K562 (cell line): ENCODE measurements around the gene NXF1. TPM values are rescaled to one million over a fixed set of nuclear protein-coding genes. Genes with fewer than 3 reads are reported as not detected.

Experiments
- CBX1 ChIP-seq: sonication (generic); IDR thresholded peaks from 2 replicates; pipeline ENCODE4 v1.6.1; 2016; ENCODE audit warnings: antibody characterized with exemption, low read depth, mild to moderate bottlenecking
- CHCHD3 ChIP-seq: fragments of 250-450 bp; sonication (Bioruptor Pico); IDR thresholded peaks from 2 replicates; pipeline ENCODE4 v2.1.2; 2022; ENCODE audit warnings: mild to moderate bottlenecking
- ERF ChIP-seq: fragments of 450-650 bp; formaldehyde crosslinking; IDR thresholded peaks from 2 replicates; pipeline ENCODE4 v1.4.0; 2020; ENCODE audit warnings: mild to moderate bottlenecking, mixed read lengths
- EWSR1 ChIP-seq: fragments of 450-650 bp; IDR thresholded peaks from 2 replicates; pipeline ENCODE4 v1.6.1; 2018; ENCODE audit warnings: borderline replicate concordance, mild to moderate bottlenecking, low read depth, moderate library complexity; ENCODE audit not compliant: partially characterized antibody
- EZH2 ChIP-seq: IDR thresholded peaks from 2 replicates; pipeline ENCODE4 v1.6.1; 2012; ENCODE audit warnings: low read depth, mild to moderate bottlenecking, inconsistent platforms, low read length, borderline replicate concordance
- FOXM1 ChIP-seq, 2 experiments: fragments of 450-650 bp in 1 of 2; sonication (generic) in 1 of 2; formaldehyde crosslinking in 1 of 2; IDR thresholded peaks; 2 replicates each; pipeline versions ENCODE4 v1.6.1 to v1.9.0; 2017 to 2022; ENCODE audit warnings: low read depth in 2 of 2, mild to moderate bottlenecking in 2 of 2, missing genetic modification reagents in 1 of 2, moderate library complexity in 1 of 2
- HNRNPUL1 ChIP-seq: fragments of 200-400 bp; formaldehyde crosslinking; IDR thresholded peaks from 2 replicates; pipeline ENCODE4 v1.6.1; 2017; ENCODE audit warnings: low read length
- POLR2B ChIP-seq: fragments of 450-650 bp; IDR thresholded peaks from 2 replicates; pipeline ENCODE4 v1.6.1; 2018; ENCODE audit warnings: low read depth; ENCODE audit not compliant: partially characterized antibody
- RBM39 ChIP-seq: fragments of 200-400 bp; formaldehyde crosslinking; optimal IDR thresholded peaks from 2 replicates; pipeline ENCODE3; 2018; ENCODE audit warnings: low read depth, low read length
- ZEB2 ChIP-seq: fragments of 450-650 bp; IDR thresholded peaks from 2 replicates; pipeline ENCODE4 v1.6.1; 2016
- ZKSCAN3 ChIP-seq: fragments of 250-450 bp; sonication (Bioruptor Pico); IDR thresholded peaks from 2 replicates; pipeline ENCODE4 v1.4.0; 2020
- ZNF133 ChIP-seq: fragments of 250-450 bp; sonication (Bioruptor Pico); IDR thresholded peaks from 2 replicates; pipeline ENCODE4 v1.4.0; 2020; ENCODE audit warnings: mild to moderate bottlenecking
- ZNF707 ChIP-seq: fragments of 250-450 bp; sonication (Bioruptor Pico); conservative IDR thresholded peaks from 2 replicates; pipeline ENCODE4 v1.8.0; 2022; ENCODE audit warnings: inconsistent platforms, mild to moderate bottlenecking, moderate library complexity
- polyA plus RNA-seq, 8 experiments: library from polyadenylated mRNA; depleted of rRNA in 4 of 8; stranded (reverse) in 5 of 8; unstranded in 3 of 8; fragments of >200 nt; fragmentation: Nextera tagmentation in 2 of 8; fragmentation: Illumina TruSeq in 1 of 8; extraction: Ambion mirVana in 2 of 8; extraction: Trizol in 1 of 8; gene quantifications; 2 replicates each; pipeline versions ENCODE4 v1.2.1 to v1.2.3, GENCODE V29; 2011 to 2014; ENCODE audit warnings: inconsistent platforms in 1 of 8, missing spikeins in 1 of 8
- total RNA-seq, 7 experiments: library from RNA; depleted of rRNA in 6 of 7; stranded (reverse); fragments of >200 nt in 6 of 7; fragmentation: Illumina TruSeq in 2 of 7; extraction: Trizol in 2 of 7; gene quantifications; 2 replicates each; pipeline versions ENCODE4 v1.2.1 to v1.2.3, GENCODE V29; 2011 to 2021; ENCODE audit warnings: low replicate concordance in 1 of 7
- TF ChIP-seq, protein P1 (sequence below), 2 experiments: fragments of 150-350 bp in 1 of 2; IDR thresholded peaks; 2 replicates each; pipeline ENCODE4 v1.6.1; 2012 to 2016; ENCODE audit warnings: low read depth in 2 of 2, low read length in 2 of 2, mild to moderate bottlenecking in 1 of 2, moderate library complexity in 1 of 2
- TF ChIP-seq, protein P2 (sequence below): fragments of 250-450 bp; sonication (Bioruptor Pico); IDR thresholded peaks from 2 replicates; pipeline ENCODE4 v1.4.0; 2020
- TF ChIP-seq, protein P3 (sequence below): fragments of 450-650 bp; formaldehyde crosslinking; conservative IDR thresholded peaks from 2 replicates; pipeline ENCODE4 v1.4.0; 2022; ENCODE audit warnings: mild to moderate bottlenecking, missing genetic modification characterization
- TF ChIP-seq, protein P4 (sequence below), 2 experiments: fragments of 450-650 bp in 1 of 2; IDR thresholded peaks; 2 replicates each; pipeline ENCODE4 v1.6.1; 2011 to 2017; ENCODE audit warnings: low read depth in 2 of 2, antibody characterized with exemption in 1 of 2, borderline replicate concordance in 1 of 2, low read length in 1 of 2, mild to moderate bottlenecking in 1 of 2, mixed read lengths in 1 of 2; ENCODE audit not compliant: control insufficient read depth in 1 of 2

NXF1 gene
- total and polyA plus RNA-seq, 9 of the 15 experiments (the other 6 are each of a cell fraction or from before 2014, with no cell fraction given): 18.1 to 98.3 (median 35.8) TPM

DNA sequence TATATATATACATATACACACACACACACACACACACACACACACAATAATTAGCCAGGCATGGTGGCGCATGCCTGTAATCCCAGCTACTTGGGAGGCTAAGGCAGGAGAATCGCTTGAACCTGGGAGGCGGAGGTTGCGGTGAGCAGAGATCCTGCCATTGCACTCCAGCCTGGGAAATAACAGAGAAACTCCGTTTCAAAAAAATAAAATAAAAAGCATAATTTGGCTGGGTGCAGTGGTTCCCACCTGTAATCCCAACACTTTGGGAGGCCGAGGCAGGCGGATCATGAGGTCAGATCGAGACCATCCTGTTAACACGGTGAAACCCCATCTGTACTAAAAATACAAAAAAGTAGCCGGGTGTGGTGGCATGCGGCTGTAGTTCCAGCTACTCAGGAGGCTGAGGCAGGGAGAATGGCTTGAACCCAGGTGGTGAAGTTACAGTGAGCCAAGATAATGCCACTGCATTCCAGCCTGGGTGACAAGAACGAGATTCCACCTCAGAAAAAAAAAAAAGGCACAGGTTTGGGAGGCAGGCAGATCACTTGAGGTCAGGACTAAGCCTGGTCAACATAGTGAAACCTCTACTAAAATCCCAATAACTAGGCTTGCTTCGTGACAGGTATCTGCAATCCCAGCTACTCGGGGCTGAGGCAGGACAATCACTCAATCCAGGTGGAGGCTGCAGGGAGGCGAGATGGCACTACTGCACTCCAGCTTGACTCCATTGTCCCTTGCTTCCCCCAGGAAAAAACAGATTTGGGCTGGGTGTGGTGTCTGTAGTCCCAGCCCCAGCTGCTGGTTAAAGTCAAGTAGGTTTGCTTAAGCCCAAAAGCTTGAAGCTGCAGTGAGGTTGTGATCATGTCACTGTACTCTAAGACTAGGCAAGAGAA, 45.9 kb upstream of the NXF1 start (continued):
- TF ChIP-seq, protein P1, sequence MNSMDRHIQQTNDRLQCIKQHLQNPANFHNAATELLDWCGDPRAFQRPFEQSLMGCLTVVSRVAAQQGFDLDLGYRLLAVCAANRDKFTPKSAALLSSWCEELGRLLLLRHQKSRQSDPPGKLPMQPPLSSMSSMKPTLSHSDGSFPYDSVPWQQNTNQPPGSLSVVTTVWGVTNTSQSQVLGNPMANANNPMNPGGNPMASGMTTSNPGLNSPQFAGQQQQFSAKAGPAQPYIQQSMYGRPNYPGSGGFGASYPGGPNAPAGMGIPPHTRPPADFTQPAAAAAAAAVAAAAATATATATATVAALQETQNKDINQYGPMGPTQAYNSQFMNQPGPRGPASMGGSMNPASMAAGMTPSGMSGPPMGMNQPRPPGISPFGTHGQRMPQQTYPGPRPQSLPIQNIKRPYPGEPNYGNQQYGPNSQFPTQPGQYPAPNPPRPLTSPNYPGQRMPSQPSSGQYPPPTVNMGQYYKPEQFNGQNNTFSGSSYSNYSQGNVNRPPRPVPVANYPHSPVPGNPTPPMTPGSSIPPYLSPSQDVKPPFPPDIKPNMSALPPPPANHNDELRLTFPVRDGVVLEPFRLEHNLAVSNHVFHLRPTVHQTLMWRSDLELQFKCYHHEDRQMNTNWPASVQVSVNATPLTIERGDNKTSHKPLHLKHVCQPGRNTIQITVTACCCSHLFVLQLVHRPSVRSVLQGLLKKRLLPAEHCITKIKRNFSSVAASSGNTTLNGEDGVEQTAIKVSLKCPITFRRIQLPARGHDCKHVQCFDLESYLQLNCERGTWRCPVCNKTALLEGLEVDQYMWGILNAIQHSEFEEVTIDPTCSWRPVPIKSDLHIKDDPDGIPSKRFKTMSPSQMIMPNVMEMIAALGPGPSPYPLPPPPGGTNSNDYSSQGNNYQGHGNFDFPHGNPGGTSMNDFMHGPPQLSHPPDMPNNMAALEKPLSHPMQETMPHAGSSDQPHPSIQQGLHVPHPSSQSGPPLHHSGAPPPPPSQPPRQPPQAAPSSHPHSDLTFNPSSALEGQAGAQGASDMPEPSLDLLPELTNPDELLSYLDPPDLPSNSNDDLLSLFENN (IDR thresholded peaks at IDR 0.05; ENCODE audit: low read depth in 2 of 2, low read length in 2 of 2): 0 out of 4 replicates have a peak, but pooled peaks of 1 of the 2 experiments have one; percentile 12
- TF ChIP-seq RBM39 (peak; percentile 45), ERF (peak; percentile 71), ZNF133 (CRISPR knock-in tag) (no peak), ZKSCAN3 (no peak), EWSR1 (peak; percentile 97), CHCHD3 (CRISPR knock-in tag) (no peak), ZEB2 (0 out of 2 replicates have a peak, but pooled peaks have one; percentile 19), ZNF707 (no peak), POLR2B (peak; percentile 98), HNRNPUL1 (peak; percentile 92), CBX1 (peak; percentile 80; the same call in 1 of the 2 replicates), EZH2 (no peak), FOXM1 (IDR thresholded peaks at IDR 0.05; ENCODE audit: low read depth) (no peak), FOXM1 (CRISPR knock-in tag; IDR thresholded peaks at IDR 0.05; ENCODE audit: low read depth) (0 out of 2 replicates have a peak, but pooled peaks have one; percentile 37)
- TF ChIP-seq, protein P2, sequence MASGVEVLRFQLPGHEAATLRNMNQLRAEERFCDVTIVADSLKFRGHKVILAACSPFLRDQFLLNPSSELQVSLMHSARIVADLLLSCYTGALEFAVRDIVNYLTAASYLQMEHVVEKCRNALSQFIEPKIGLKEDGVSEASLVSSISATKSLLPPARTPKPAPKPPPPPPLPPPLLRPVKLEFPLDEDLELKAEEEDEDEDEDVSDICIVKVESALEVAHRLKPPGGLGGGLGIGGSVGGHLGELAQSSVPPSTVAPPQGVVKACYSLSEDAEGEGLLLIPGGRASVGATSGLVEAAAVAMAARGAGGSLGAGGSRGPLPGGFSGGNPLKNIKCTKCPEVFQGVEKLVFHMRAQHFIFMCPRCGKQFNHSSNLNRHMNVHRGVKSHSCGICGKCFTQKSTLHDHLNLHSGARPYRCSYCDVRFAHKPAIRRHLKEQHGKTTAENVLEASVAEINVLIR (CRISPR knock-in tag): no peak
- TF ChIP-seq, protein P3, sequence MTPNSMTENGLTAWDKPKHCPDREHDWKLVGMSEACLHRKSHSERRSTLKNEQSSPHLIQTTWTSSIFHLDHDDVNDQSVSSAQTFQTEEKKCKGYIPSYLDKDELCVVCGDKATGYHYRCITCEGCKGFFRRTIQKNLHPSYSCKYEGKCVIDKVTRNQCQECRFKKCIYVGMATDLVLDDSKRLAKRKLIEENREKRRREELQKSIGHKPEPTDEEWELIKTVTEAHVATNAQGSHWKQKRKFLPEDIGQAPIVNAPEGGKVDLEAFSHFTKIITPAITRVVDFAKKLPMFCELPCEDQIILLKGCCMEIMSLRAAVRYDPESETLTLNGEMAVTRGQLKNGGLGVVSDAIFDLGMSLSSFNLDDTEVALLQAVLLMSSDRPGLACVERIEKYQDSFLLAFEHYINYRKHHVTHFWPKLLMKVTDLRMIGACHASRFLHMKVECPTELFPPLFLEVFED (CRISPR knock-in tag): peak; percentile 53; the same call in 1 of the 2 replicates
- TF ChIP-seq, protein P4, sequence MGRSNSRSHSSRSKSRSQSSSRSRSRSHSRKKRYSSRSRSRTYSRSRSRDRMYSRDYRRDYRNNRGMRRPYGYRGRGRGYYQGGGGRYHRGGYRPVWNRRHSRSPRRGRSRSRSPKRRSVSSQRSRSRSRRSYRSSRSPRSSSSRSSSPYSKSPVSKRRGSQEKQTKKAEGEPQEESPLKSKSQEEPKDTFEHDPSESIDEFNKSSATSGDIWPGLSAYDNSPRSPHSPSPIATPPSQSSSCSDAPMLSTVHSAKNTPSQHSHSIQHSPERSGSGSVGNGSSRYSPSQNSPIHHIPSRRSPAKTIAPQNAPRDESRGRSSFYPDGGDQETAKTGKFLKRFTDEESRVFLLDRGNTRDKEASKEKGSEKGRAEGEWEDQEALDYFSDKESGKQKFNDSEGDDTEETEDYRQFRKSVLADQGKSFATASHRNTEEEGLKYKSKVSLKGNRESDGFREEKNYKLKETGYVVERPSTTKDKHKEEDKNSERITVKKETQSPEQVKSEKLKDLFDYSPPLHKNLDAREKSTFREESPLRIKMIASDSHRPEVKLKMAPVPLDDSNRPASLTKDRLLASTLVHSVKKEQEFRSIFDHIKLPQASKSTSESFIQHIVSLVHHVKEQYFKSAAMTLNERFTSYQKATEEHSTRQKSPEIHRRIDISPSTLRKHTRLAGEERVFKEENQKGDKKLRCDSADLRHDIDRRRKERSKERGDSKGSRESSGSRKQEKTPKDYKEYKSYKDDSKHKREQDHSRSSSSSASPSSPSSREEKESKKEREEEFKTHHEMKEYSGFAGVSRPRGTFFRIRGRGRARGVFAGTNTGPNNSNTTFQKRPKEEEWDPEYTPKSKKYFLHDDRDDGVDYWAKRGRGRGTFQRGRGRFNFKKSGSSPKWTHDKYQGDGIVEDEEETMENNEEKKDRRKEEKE (IDR thresholded peaks at IDR 0.05; ENCODE audit: borderline replicate concordance in 1 of 2, control insufficient read depth in 1 of 2, low read depth in 2 of 2, low read length in 1 of 2): peak; percentile 25 to 56; a peak in 2 of 4 replicates
